Thymus (tissue), 11 donors: ENCODE results near the gene CHST11. TPM values are rescaled to one million over a fixed set of nuclear protein-coding genes. Genes with fewer than 3 reads are reported as not detected.

Experiments
- DNase-seq, 9 donors: peaks; one replicate each; pipeline ENCODE4 v3.0.0-alpha.2; 2013; ENCODE audit warnings: low spot score in 9 of 9, low read depth in 6 of 9, missing footprints in 1 of 9
- H3K27ac ChIP-seq, 2 donors: one replicate each; pipeline ENCODE4 v1.5.1; 2013; ENCODE audit warnings: control low read depth in 1 of 2, low read depth in 1 of 2, low read length in 1 of 2, mild to moderate bottlenecking in 1 of 2, moderate library complexity in 1 of 2
- H3K27me3 ChIP-seq, 2 donors: one replicate each; pipeline ENCODE4 v1.5.1; 2013; ENCODE audit warnings: low read length in 1 of 2; ENCODE audit not compliant: control insufficient read depth in 2 of 2, insufficient read depth in 1 of 2
- H3K36me3 ChIP-seq, 2 donors: one replicate each; pipeline ENCODE4 v1.5.1; 2013; ENCODE audit warnings: low read length in 1 of 2, mild to moderate bottlenecking in 1 of 2, moderate library complexity in 1 of 2; ENCODE audit not compliant: control insufficient read depth in 2 of 2, insufficient read depth in 2 of 2
- H3K4me1 ChIP-seq, 2 donors: one replicate each; pipeline ENCODE4 v1.5.1; 2013; ENCODE audit warnings: low read length in 2 of 2; ENCODE audit not compliant: control insufficient read depth in 2 of 2, insufficient read depth in 2 of 2
- H3K4me3 ChIP-seq, 2 donors: one replicate each; pipeline ENCODE4 v1.5.1; 2013; ENCODE audit warnings: low read length in 2 of 2, control low read depth in 1 of 2, mild to moderate bottlenecking in 1 of 2
- H3K9me3 ChIP-seq, 2 donors: one replicate each; pipeline ENCODE4 v1.5.1; 2013; ENCODE audit warnings: low read length in 1 of 2, mild to moderate bottlenecking in 1 of 2; ENCODE audit not compliant: control insufficient read depth in 2 of 2, insufficient read depth in 1 of 2
- WGBS: extraction: QIAGEN DNeasy Blood & Tissue Kit; methylation state at CpG from one replicate; pipeline ENCODE4 v1.1.7; 2013; 5-methylcytosine and 5-hydroxymethylcytosine counted together
- polyA plus RNA-seq: library from polyadenylated mRNA; stranded (reverse); fragments of 200-250 nt; gene quantifications from one replicate; pipeline ENCODE4 v1.2.3, GENCODE V29; 2013
- total RNA-seq: library from RNA; stranded (reverse); fragments of 120-200 nt; gene quantifications from one replicate; pipeline ENCODE4 v1.2.4, GENCODE V29; 2013
- donor health status: healthy.

CHST11 gene
- total and polyA plus RNA-seq, 2 donors: 6.7 to 21.0 TPM

GRCh38 chr12:104576187-104576778, 119.5 kb downstream of the CHST11 start:
- 98% methylated on average over 6 of the region's 6 CpGs for WGBS
- DNase-seq: no peak
- Histone ChIP-seq H3K27ac (no peak overlapping the region), H3K27me3 (no peaks in the 10 kb centered on the region), H3K4me3 (no peak overlapping the region), H3K4me1 (peaks cover 14 to 55% of the 10 kb centered on the region in 2 donors), H3K36me3 (peaks cover 2 to 4% of the 10 kb centered on the region in 2 donors), H3K9me3 (no peaks in the 10 kb centered on the region)

- H3K9me3 ChIP-seq: no peaks in the 10 kb centered on the region
- H3K36me3 ChIP-seq: peaks cover 2 to 4% of the 10 kb centered on the region in 2 donors
- H3K27me3 ChIP-seq: no peaks in the 10 kb centered on the region
- DNase-seq: no peak
- no peak overlapping the region for H3K4me3 ChIP-seq
- H3K4me1 ChIP-seq: peaks cover 14 to 60% of the 10 kb centered on the region in 2 donors
- H3K27ac ChIP-seq: no peak overlapping the region
- 90% methylated on average over 6 of the region's 6 CpGs for WGBS
These were observed 120.3 kb downstream of the CHST11 start for GRCh38 chr12:104576980-104577580.

GRCh38 chr12:104577581-104577981, 120.8 kb downstream of the CHST11 start:
- Histone ChIP-seq H3K4me3 (no peak overlapping the region), H3K27me3 (no peaks in the 10 kb centered on the region), H3K9me3 (no peaks in the 10 kb centered on the region), H3K36me3 (peaks cover 2 to 4% of the 10 kb centered on the region in 2 donors), H3K4me1 (peaks cover 19 to 65% of the 10 kb centered on the region in 2 donors), H3K27ac (no peak overlapping the region)
- 87% methylated on average over 6 of the region's 6 CpGs for WGBS
- DNase-seq: no peak

GRCh38 chr12:104578453-104578852, 121.7 kb downstream of the CHST11 start:
- H3K4me3 ChIP-seq: no peak overlapping the region
- peaks cover 28 to 73% of the 10 kb centered on the region in 2 donors for H3K4me1 ChIP-seq
- DNase-seq: no peak
- H3K27me3 ChIP-seq: no peaks in the 10 kb centered on the region
- peaks cover 2 to 4% of the 10 kb centered on the region in 2 donors for H3K36me3 ChIP-seq
- peak overlapping the region in 1 of 2 donors; percentile 38 for H3K27ac ChIP-seq
- WGBS: 96% methylated on average over 6 of the region's 6 CpGs
- H3K9me3 ChIP-seq: no peaks in the 10 kb centered on the region

- Histone ChIP-seq H3K27me3 (no peaks in the 10 kb centered on the region), H3K36me3 (peaks cover 2 to 4% of the 10 kb centered on the region in 2 donors), H3K9me3 (no peaks in the 10 kb centered on the region), H3K4me1 (peaks cover 27 to 81% of the 10 kb centered on the region in 2 donors), H3K4me3 (no peak overlapping the region), H3K27ac (no peak overlapping the region)
- no peak for DNase-seq
- WGBS: 70% methylated on average over 7 of the region's 7 CpGs
These were observed 123.2 kb downstream of the CHST11 start for GRCh38 chr12:104579718-104580495.

- no peak for DNase-seq
- no peaks in the 10 kb centered on the region for H3K9me3 ChIP-seq
- WGBS: 76% methylated on average over 2 of the region's 2 CpGs
- no peak overlapping the region for H3K27ac ChIP-seq
- H3K4me1 ChIP-seq: peaks cover 19 to 75% of the 10 kb centered on the region in 2 donors
- H3K27me3 ChIP-seq: no peaks in the 10 kb centered on the region
- H3K36me3 ChIP-seq: peaks cover 0 to 1% of the 10 kb centered on the region in 2 donors
- H3K4me3 ChIP-seq: no peak overlapping the region
These were observed 124.3 kb downstream of the CHST11 start for GRCh38 chr12:104581005-104581570.

- H3K9me3 ChIP-seq: no peaks in the 10 kb centered on the region
These were observed 126.0 kb downstream of the CHST11 start for GRCh38 chr12:104582739-104583138.

GRCh38 chr12:104583301-104583700, 126.6 kb downstream of the CHST11 start:
- WGBS: 49% methylated on average over 4 of the region's 4 CpGs
- Histone ChIP-seq H3K27ac (peak overlapping the region in 1 of 2 donors; percentile 79), H3K9me3 (no peaks in the 10 kb centered on the region), H3K36me3 (no peaks in the 10 kb centered on the region), H3K4me3 (no peak overlapping the region), H3K27me3 (no peaks in the 10 kb centered on the region), H3K4me1 (peaks cover 19 to 65% of the 10 kb centered on the region in 2 donors)
- DNase-seq: no peak

More at GRCh38 chr12:104582739-104583138, 126.0 kb downstream of the CHST11 start:
- WGBS: 59% methylated on average over 4 of the region's 4 CpGs
- peaks cover 19 to 67% of the 10 kb centered on the region in 2 donors for H3K4me1 ChIP-seq
- H3K27ac ChIP-seq: peak overlapping the region; percentile 49 to 79
- DNase-seq: peak in 6 of 9 donors; percentile 51 to 85 (median 62)
- no peaks in the 10 kb centered on the region for H3K36me3 ChIP-seq
- H3K4me3 ChIP-seq: no peak overlapping the region
- no peaks in the 10 kb centered on the region for H3K27me3 ChIP-seq
